Endometrial microvascular endothelial cells (primary cell): Measurements from ENCODE around the gene RPN2. TPM values are rescaled to one million over a fixed set of nuclear protein-coding genes. Genes with fewer than 3 reads are reported as not detected.

Experiments used
- in situ Hi-C: cut with HindIII; loops from 2 replicates; pipeline ENCODE4 v1.10.0; 2017; ENCODE audit warnings: low sequenced_read_pairs, low pct_unique_long_range_greater_than_20kb; ENCODE audit errors: inconsistent ontology term
- total RNA-seq: library from RNA; depleted of rRNA; stranded (reverse); fragments of >200 nt; gene quantifications from one replicate; pipeline ENCODE4 v1.2.3, GENCODE V29; 2015; ENCODE audit errors: inconsistent ontology term

RPN2 gene
- total RNA-seq, 1 donor from 2014 or later = 384 TPM

GRCh38 chr20:37172836-37173235, 6.3 kb upstream of the RPN2 start:
- in situ Hi-C loops = no loop called here

- in situ Hi-C loops = no loop called here
These were observed 774 bp downstream of the RPN2 start for GRCh38 chr20:37179683-37180524.

- in situ Hi-C loops = no loop called here
These were observed 6.6 kb downstream of the RPN2 start for GRCh38 chr20:37185686-37186085.

GRCh38 chr20:37188787-37189186, 9.7 kb downstream of the RPN2 start:
- in situ Hi-C loops = no loop called here

GRCh38 chr20:37189416-37190016, 10.4 kb downstream of the RPN2 start:
- in situ Hi-C loops = no loop called here

- in situ Hi-C loops = no loop called here
These were observed 11.4 kb downstream of the RPN2 start for GRCh38 chr20:37190354-37191112.

GRCh38 chr20:37192137-37192854, 13.2 kb downstream of the RPN2 start:
- in situ Hi-C loops = no loop called here

GRCh38 chr20:37193226-37193625, 14.1 kb downstream of the RPN2 start:
- in situ Hi-C loops = no loop called here

GRCh38 chr20:37193821-37194220, 14.7 kb downstream of the RPN2 start:
- in situ Hi-C loops = no loop called here

GRCh38 chr20:37194621-37195417, 15.7 kb downstream of the RPN2 start:
- in situ Hi-C loops = no loop called here

GRCh38 chr20:37198932-37199660, 20.0 kb downstream of the RPN2 start:
- in situ Hi-C loops = no loop called here

GRCh38 chr20:37200376-37200775, 21.2 kb downstream of the RPN2 start:
- in situ Hi-C loops = no loop called here

GRCh38 chr20:37200926-37201826, 22.0 kb downstream of the RPN2 start:
- in situ Hi-C loops = no loop called here

GRCh38 chr20:37201827-37202162, 22.7 kb downstream of the RPN2 start:
- in situ Hi-C loops = no loop called here

- in situ Hi-C loops = no loop called here
These were observed 23.3 kb downstream of the RPN2 start for GRCh38 chr20:37202267-37202943.

GRCh38 chr20:37204056-37204455, 24.9 kb downstream of the RPN2 start:
- in situ Hi-C loops = no loop called here
